ENCODE data around the gene BCHE.

The BCHE gene

GRCh38 chr3:165729756-165730155 lies 107.5 kb downstream of the BCHE start:
- no peak for TF ChIP-seq POLR2AphosphoS5 (IDR thresholded peaks at IDR 0.05; ENCODE audit: borderline replicate concordance, low read depth, low read length)
- no peak for TF ChIP-seq EZH2 (IDR thresholded peaks at IDR 0.05)
- no peak for TF ChIP-seq FOXP2 (optimal IDR thresholded peaks at IDR 0.05; ENCODE audit: control extremely low read depth, extremely low read length, insufficient read depth)
- DNase-seq (ENCODE audit: low read depth, low spot score) = no peak
- H3K9ac ChIP-seq (ENCODE audit: insufficient read length) = no peak overlapping the region
- H3K4me3 ChIP-seq = no peak overlapping the region
- H3K9me3 ChIP-seq (ENCODE audit: low read depth, low read length) = no peaks in the 10 kb centered on the region; the same call in 1 of the 2 replicates
- H3K27ac ChIP-seq = no peak overlapping the region
- no peaks in the 10 kb centered on the region for H3K36me3 ChIP-seq (ENCODE audit: insufficient read depth, low read length)

- no peak for DNase-seq (ENCODE audit: low read depth, low spot score)
- H3K27ac ChIP-seq = no peak overlapping the region
- no peak for TF ChIP-seq FOXP2 (optimal IDR thresholded peaks at IDR 0.05; ENCODE audit: control extremely low read depth, extremely low read length, insufficient read depth)
- TF ChIP-seq POLR2AphosphoS5 (IDR thresholded peaks at IDR 0.05; ENCODE audit: borderline replicate concordance, low read depth, low read length) = no peak
- no peak overlapping the region for H3K4me3 ChIP-seq
- H3K36me3 ChIP-seq (ENCODE audit: insufficient read depth, low read length) = no peaks in the 10 kb centered on the region
- no peak overlapping the region for H3K9ac ChIP-seq (ENCODE audit: insufficient read length)
- H3K9me3 ChIP-seq (ENCODE audit: low read depth, low read length) = no peaks in the 10 kb centered on the region; the same call in 1 of the 2 replicates
Measured at GRCh38 chr3:165728924-165729323, 108.3 kb downstream of the BCHE start.

GRCh38 chr3:165725296-165725695 lies 111.9 kb downstream of the BCHE start:
- Histone ChIP-seq H3K36me3 (ENCODE audit: insufficient read depth, low read length) (no peaks in the 10 kb centered on the region), H3K27ac (no peak overlapping the region), H3K9me3 (ENCODE audit: low read depth, low read length) (no peaks in the 10 kb centered on the region), H3K9ac (ENCODE audit: insufficient read length) (no peak overlapping the region), H3K4me3 (no peak overlapping the region)
- DNase-seq (ENCODE audit: low read depth, low spot score) = no peak
- TF ChIP-seq EZH2 (IDR thresholded peaks at IDR 0.05) = no peak
- TF ChIP-seq POLR2AphosphoS5 (IDR thresholded peaks at IDR 0.05; ENCODE audit: borderline replicate concordance, low read depth, low read length) = no peak
- no peak for TF ChIP-seq FOXP2 (optimal IDR thresholded peaks at IDR 0.05; ENCODE audit: control extremely low read depth, extremely low read length, insufficient read depth)

Measured in SK-N-MC (cell line).